T-helper 1 cell treated with Interleukin-12 subunit alpha and Interleukin-12 subunit beta and Interleukin-4 antibody, amounts not matched to agents 30 ng/mL and 1 ng/mL, for 36 hours (primary cell): Measurements from ENCODE around the gene SPHK2. TPM values are rescaled to one million over a fixed set of nuclear protein-coding genes. Genes with fewer than 3 reads are reported as not detected.
"Not testable (repeated sequence)": the region's sequence is repeated elsewhere in the genome, so short reads cannot be mapped to it uniquely, and the experiment has no call there.

Experiments used
- intact Hi-C: fragments of 100-400 bp; cut with micrococcal nuclease; formaldehyde crosslinking; loops from one replicate; pipeline ENCODE4 v1.15.1; 2024
- total RNA-seq: library from RNA; stranded (reverse); gene quantifications from 2 replicates; pipeline ENCODE4 v1.2.3, GENCODE V29; 2022

SPHK2 gene, protein sequence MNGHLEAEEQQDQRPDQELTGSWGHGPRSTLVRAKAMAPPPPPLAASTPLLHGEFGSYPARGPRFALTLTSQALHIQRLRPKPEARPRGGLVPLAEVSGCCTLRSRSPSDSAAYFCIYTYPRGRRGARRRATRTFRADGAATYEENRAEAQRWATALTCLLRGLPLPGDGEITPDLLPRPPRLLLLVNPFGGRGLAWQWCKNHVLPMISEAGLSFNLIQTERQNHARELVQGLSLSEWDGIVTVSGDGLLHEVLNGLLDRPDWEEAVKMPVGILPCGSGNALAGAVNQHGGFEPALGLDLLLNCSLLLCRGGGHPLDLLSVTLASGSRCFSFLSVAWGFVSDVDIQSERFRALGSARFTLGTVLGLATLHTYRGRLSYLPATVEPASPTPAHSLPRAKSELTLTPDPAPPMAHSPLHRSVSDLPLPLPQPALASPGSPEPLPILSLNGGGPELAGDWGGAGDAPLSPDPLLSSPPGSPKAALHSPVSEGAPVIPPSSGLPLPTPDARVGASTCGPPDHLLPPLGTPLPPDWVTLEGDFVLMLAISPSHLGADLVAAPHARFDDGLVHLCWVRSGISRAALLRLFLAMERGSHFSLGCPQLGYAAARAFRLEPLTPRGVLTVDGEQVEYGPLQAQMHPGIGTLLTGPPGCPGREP
- total RNA-seq: 32.7 and 41.5 TPM in 2 replicates

DNA sequence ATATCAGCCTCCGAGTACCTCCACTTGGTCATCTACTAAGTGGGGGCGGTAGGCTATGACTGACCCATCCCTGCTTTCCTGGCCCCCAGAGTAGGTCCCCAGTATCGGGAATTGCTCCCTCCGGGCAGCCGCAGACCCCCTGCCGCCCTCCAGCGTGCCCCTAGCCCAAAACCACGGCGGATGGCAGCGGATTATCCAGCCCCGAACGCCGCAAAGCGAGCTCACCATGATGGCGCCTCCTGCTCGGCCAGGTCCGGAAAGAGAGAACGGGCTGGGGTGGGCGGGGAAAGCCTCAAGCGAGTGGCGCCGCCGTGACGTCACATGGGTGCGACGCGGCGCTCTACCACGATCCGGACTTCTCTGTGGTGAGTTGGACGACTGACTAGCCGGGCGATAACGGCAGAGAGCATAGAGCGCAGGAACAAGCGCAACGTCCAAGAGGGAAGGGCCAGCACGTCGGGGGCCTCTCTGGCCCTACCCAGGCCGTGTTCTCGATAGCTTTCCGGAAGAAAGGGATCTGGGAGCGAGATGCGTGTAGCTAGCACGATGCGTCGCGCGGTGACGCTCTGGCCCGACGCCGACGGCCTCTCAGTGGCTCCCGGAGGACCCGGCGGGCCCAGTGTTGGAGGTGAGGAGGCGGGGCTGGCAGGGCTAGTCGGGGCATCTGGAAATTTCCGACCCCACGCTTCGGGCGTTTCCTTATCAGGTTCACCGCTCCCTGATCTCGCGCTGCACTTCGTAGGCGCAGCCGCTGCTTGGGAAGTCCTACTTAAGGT lies at the start of gene SPHK2, which contains the start of gene RPL18:
Gene SPHK2 (plus strand): TSS at position 591 of the 776 bp plus-strand sequence. CDS start 1,009 bp downstream, outside the sequence.
Gene RPL18 (minus strand): TSS at position 263 of the 776 bp plus-strand sequence. CDS start 35 bp downstream, at position 228.
- intact Hi-C loops: loop anchor here (1.0 to 5.0 kb wide), 13 partner anchors 15 to 1257 kb away; partner anchors contain the start of genes CYTH2, EMP3, GRWD1 and GYS1

DNA sequence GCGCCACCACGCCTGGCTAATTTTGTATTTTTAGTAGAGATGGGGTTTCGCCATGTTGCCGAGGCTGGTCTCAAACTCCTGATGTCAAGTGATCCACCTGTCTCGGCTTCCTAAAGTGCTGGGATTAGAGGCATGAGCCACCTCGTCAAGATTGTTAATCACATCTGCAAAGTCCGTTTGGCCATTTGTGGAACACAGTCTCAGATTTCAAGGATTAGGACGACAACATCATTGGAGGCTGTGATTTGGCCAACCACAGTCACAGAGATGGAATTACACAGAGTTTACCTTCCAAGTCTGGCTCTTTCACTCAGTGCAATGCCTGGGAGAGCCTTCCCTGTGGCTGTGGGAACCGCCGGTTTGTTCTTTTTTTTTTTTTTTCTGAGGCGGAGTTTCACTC lies 49.5 kb upstream of the SPHK2 start:
- intact Hi-C loops: no loop called here

DNA sequence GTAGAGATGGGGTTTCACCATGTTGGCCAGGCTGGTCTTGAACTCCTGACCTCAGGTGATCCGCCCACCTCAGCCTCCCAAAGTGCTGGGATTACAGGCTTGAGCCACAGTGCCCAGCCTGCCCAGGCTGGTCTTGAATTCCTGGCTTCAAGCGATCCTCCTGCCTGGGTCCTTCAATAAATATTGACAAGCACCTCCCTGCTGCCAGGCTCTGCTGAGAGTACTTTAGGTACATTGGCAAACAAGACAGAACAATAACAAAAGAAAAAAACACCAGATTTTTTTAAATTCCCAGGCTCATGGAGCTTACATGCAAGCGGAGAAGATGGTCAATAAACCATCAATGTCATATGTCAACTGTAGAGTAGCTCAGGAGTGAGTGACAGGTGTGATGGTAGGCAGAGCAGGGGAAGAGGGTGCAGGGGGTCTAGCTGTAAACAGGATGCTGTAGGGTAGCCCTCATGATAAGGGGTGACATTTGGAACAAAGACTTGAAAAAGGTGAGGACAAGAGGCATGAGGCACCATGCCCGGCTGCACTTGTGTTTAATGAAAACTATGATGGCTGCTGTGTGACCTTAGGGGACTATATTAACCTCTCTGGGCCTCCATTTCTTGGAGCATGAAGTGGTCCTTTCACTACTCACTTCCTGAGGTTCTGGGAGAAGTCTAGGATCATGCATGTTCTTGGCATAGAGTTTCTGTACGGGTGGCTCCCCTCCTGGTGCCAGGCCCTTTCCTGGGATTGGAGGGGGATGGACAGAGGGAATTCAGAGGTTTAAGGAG lies 47.7 kb upstream of the SPHK2 start:
- intact Hi-C loops: no loop called here

DNA sequence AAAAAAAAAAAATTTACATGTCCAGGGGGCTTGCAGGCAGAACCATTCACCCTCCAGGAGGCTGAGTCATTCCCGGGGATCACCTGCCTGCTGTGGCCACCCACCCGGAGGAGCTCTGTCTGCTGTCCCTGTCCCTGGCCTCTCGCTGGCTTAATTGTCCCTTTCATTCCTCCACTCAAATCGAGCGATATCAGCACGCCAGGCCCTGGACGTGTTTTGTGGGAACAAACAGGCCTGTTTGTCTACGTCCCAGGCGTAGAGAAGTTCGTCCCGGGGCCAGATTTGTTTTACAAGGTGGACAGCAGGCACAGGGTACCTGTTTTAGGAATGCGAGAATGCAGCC lies 46.2 kb upstream of the SPHK2 start:
- intact Hi-C loops: no loop called here

DNA sequence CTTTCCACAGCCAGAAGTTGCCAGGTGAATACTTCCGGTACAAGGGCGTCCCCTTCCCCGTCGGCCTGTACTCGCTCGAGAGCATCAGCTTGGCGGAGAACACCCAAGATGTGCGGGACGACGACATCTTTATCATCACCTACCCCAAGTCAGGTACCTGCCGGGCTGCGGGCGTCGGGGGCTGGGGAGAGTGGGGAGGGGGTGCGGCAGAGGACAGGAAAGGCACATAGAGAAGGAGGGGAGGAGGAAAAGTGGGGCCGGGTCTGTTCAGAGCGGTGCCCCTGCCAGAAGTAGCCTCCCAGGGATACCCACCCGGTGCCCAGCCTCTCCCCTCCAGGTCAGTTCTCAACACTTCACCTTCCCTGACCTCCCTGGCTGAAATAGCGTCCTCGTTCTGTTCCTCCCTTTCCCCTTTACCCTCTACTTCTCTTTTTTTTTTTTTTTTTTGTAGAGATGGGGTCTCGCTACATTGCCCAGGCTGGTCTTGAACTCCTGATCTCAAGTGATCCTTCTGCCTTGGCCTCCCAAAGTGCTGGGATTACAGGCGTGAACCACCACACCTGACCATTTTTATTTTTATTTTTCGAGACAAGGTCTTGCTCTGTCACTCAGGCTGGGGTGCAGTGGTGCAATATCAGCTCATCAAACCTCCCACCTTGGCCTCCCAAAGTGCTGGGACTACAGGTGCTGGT lies 43.2 kb upstream of the SPHK2 start:
- intact Hi-C loops: no loop called here

DNA sequence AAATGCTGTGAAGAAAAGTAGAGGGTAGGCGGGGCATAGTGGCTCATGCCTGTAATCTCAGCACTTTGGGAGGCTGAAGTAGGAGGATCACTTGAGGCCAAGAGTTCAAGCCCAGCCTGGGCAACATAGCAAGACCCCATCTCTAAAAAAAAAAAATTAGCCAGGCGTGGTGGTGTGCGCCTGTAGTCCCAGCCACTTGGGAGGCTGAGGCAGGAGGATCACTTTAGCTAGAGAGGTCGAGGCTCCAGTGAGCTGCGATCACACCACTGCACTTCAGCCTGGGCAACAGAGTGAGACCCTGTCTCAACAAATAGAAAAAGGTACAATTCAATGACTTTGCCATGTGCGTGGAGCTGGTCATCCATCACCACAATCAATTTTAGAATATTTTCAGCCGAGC lies 41.4 kb upstream of the SPHK2 start:
- intact Hi-C loops: not testable (repeated sequence)

DNA sequence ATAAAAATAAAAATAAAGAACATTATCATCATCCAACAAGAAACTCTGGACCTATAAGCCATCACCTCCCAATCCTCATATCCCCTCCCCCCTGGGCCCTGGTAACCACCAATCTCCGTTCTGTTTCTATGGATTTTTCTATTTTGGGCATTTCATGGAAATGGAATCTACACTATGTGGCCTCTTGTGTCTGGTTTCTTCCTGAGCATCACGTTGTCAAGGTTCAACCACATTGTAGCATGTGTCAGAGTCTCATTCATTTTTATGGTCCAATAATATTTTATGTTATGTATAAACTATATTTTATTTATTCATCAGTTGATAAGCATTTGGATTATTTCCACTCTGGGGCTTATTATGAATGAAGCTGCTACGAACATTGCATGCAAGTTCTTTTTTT lies 40.4 kb upstream of the SPHK2 start:
- intact Hi-C loops: no loop called here

DNA sequence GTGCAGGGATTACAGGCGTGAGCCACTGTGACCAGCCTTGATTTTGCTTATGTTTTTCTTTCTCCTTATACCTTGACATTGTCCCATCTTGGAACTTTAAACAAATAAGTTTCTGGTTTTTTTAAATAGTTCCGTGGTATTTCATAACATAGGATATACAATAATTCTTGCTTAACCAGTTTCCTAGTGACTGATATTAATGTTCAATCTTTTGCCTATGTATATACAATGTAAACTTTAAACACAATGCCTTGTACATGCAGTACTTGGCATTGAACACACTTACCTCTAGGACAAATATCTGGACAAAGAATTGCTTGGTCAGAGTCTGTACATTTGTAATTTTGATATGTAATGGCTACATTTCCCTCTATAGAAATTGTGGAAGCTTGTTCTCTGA lies 37.1 kb upstream of the SPHK2 start:
- intact Hi-C loops: no loop called here

DNA sequence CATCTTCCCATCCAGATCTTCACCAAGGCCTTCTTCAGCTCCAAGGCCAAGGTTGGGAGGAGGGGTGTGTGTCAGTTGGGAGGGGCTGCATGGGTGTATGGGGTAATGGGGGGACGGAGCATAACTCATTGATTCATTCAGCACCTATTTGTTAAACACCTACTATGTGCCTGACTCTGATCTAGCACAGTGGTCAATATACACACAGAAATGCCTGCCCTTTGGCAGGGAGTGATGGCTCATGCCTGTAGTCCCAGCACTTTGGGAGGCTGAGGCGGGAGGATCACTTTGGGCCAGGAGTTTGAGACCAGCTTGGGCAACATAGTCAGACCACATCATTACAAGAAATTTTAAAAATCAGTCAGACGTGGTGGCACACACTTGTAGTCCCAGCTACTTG lies 31.9 kb upstream of the SPHK2 start:
- intact Hi-C loops: loop anchor here (5.0 kb wide), 1 partner anchor 255 kb away; no protein-coding TSS in a partner anchor

DNA sequence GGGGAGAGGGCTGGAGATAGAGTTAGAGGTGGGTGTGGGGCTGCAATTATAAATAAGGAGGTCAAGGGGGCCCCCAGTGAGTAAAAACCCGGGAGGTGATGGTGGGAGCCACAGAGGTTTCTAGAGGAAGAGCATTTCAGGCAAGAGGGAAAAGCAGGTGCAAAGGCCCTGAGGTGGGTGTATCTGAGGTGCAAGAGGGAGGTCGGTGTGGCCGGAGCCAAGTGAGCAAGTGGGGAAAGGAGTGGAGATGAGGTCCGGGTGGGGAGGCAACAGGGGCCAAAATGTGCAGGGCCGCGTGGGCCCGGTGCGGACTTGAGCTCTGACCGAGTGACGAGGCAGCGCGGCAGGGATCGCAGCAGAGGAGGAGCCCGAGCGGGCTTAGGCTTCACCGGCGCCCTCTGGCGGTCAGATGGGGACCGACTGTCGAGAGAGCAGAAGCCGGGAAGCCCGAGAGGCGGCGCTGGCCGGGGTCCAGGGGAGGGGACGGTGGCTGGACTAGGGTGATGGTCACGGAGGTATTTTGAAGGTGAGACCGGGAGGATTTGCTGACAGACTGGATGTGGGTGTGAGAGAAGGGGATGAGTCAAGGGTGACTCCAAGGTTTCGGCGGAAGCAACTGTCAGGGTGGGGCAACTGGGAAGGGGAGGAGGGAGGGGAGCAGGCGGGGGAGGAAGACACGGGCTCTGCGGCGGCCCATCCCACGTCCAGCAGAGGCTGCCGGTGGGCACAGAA lies 30.5 kb upstream of the SPHK2 start:
- intact Hi-C loops: loop anchor here (1.0 to 5.0 kb wide), 4 partner anchors 19 to 257 kb away; partner anchors contain the start of genes RPL18 and SPHK2

DNA sequence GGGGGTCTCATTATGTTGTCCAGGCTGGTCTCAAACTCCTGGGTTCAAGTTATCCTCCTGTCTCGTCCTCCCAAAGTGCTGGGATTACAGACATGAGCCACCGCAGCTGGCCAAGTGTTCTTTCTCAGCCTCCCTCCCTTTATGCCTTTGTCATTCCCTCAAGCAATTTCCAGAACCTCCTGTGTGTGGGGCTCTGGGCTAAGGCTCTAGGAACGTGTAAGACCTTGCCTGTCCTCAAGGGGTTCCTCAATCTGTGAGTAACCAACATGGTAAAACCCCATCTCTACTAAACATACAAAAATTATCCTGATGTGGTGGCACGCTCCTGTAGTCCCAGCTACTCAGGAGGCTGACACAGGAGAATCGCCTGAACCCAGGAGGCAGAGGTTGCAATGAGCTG lies 28.3 kb upstream of the SPHK2 start:
- intact Hi-C loops: no loop called here

DNA sequence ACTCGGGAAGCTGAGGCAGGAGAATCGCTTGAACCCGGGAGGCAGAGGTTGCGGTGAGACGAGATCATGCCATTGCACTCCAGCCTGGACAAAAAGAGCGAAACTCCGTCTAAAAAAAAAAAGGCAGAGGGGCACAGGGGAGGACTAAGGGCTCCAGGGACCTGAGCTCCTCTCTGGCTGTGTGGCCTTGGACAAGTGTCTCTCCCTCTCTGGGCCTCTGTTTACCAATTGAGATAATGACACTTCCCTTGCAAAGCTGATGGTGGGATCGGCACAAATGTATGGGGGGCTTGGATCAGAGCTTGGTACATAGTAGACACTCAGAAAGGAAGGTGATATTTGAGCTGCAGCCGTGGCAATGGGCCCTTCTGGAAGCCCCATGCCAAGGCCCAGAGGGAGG lies 24.1 kb upstream of the SPHK2 start:
- intact Hi-C loops: no loop called here

DNA sequence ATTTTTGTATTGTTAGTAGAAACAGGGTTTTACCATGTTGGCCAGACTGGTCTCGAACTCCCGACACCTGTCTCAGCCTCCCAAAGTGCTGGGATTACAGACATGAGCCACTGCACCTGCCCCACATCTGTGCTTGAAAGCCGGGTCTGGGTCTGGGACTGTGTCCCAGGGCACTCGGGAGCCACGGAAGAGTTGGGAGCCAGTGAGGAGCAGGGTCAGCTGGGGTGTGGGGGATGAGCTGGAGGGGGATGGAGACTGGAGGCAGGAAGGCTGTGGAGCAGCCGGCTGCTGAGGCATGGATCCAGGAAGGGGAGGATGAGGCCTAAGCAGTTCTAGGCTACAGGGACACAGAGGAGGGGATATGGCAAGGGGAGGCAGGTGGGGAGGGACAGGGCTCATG lies 23.5 kb upstream of the SPHK2 start:
- intact Hi-C loops: no loop called here

DNA sequence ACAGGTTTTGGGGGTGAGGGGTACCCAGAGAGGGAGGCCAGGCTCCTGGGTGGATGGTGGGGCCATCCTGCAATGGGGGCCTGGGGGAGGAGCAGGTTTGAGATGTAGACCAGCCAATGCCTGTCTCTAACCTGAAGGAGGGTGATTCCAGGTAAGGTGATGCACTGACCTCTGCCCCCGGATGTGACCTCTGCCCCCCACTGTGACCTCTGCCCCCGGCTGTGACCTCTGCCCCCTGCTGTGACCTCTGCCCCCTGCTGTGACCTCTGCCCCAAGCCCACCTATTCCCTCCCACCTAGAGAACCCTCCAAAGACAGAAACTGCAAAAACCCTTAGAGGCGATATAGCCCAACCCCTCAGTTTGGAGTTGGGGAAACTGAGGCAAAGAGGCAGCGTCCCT lies 23.1 kb upstream of the SPHK2 start:
- intact Hi-C loops: no loop called here

DNA sequence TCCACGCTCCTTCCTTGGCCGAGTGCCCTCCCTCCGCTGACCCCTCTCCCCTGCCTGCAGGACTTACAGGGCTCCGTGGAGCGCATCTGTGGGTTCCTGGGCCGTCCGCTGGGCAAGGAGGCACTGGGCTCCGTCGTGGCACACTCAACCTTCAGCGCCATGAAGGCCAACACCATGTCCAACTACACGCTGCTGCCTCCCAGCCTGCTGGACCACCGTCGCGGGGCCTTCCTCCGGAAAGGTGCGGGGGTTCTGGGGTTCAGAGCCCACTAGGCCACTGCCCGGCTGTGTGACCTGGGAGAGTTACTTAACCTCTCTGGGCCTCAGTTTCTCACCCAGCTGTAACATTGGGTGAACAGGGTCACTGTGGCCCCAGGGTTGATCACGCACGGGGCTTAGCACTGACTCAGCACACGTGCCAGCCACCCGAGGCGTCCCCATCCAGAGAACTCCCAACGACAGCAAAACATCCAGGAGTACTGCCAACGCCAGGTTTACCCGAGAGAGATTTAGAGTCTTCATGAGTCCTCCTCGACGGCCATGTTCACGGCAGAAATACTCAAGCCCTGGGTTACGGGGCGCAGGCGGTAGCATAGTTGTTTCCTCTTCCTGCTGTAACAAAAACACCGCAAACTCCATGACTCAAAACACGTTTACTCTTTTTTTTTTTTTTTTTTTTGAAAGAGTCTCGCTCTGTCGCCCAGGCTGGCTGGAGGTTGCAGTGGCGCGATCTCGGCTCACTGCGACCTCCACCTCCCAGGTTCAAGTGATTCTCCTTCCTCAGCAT lies 22.4 kb upstream of the SPHK2 start:
- intact Hi-C loops: no loop called here

DNA sequence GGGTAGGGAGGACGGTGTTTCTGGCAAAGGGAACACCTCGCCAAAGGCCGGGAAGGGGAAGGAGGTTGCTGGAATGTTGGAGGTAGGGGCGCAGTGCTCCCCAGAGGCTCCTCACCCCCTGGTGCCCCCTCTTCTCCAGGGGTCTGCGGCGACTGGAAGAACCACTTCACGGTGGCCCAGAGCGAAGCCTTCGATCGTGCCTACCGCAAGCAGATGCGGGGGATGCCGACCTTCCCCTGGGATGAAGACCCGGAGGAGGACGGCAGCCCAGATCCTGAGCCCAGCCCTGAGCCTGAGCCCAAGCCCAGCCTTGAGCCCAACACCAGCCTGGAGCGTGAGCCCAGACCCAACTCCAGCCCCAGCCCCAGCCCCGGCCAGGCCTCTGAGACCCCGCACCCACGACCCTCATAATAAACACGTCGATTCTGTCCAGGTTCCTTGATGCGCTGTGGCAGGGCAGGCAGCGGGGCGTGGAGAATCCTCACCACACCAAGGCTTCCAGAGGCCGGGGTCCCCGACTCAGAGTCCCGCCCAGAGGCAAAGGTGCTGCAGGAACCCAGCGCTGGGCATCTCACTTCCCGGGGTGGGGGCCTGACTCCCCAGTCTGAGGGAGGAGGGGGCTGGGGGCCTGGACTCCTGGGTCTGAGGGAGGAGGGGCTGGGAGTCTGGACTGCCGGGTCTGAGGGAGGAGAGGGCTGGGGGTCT lies 20.2 kb upstream of the SPHK2 start:
- intact Hi-C loops: no loop called here

DNA sequence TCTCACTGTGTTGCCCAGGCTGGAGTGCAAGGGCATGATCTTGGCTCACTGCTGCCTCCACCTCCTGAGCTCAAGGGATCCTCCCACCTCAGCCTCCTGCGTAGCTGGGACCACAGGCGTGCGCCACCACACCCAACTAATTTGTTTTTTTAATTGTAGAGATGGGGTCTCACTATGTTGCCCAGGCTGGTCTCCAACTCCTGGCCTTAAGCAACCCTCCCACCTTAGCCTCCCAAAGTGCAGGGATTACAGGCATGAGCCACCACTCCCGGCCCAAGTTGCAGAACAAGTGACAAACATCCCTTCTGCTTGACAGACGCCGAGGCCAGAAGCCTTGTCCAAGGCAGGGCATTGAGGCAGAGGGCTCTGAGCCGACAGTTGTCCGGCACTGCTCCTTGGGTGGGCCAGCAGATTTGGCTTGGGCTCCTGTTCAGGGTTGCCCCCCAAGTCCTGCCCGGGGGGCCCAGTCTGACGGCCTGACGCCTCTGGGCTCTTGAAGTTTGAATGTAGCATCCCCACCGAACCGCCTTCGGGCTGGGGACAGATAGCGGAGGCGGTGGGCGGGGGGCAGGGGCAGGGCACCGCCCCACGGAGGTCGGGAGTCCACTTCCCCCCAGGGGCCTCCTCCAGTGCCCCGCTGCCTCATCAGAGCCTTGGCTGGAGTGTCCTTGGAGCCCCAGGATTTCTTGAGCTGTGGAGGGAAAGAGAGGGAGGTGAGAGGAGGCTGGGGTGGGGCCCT lies 18.5 kb upstream of the SPHK2 start:
- intact Hi-C loops: no loop called here

DNA sequence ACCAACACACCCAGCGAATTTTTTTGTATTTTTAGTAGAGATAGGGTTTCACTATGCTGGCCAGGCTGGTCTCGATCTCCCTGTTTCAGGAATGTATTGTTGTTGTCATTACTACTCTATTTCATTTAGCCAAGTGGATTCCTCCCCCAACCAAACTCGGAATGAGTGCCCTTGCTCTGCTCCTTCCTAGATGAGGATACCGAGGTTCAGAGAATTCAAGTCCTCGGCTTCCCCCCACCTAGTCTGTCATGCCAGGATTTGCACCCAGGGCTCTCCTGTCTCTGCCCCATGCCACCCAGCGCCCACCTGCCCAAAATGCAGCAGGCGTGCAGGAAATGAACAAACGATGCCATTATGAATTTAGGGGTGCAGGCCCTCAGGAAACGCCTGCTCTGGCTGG lies 16.3 kb upstream of the SPHK2 start:
- intact Hi-C loops: no loop called here
